ENCODE results near the gene IRF3.

The IRF3 gene

GRCh38 chr19:49655570-49656455 is 9.8 kb downstream of the IRF3 start:
- Mint-ChIP-seq H3K27ac (no peak overlapping the region), H3K4me3 (no peak overlapping the region), H3K27me3 (no peaks in the 10 kb centered on the region), H3K9me3 (no peaks in the 10 kb centered on the region), H3K36me3 (ENCODE audit: low read depth) (peaks cover 96% of the 10 kb centered on the region), H3K4me1 (ENCODE audit: low read depth) (peaks cover 6% of the 10 kb centered on the region)
- intact Hi-C loops (cut with micrococcal nuclease), result no loop called here

GRCh38 chr19:49654581-49654980 is 11.1 kb downstream of the IRF3 start:
- Mint-ChIP-seq H3K9me3 (no peaks in the 10 kb centered on the region), H3K27me3 (no peaks in the 10 kb centered on the region), H3K27ac (no peak overlapping the region), H3K36me3 (ENCODE audit: low read depth) (peaks cover 96% of the 10 kb centered on the region), H3K4me1 (ENCODE audit: low read depth) (peaks cover 5% of the 10 kb centered on the region), H3K4me3 (no peak overlapping the region)
- intact Hi-C loops (cut with micrococcal nuclease), result no loop called here

- intact Hi-C loops (cut with micrococcal nuclease), result no loop called here
- H3K9me3 Mint-ChIP-seq, result no peaks in the 10 kb centered on the region
- peaks cover 96% of the 10 kb centered on the region for H3K36me3 Mint-ChIP-seq (ENCODE audit: low read depth)
- H3K27ac Mint-ChIP-seq, result no peak overlapping the region
- H3K27me3 Mint-ChIP-seq, result no peaks in the 10 kb centered on the region
- H3K4me3 Mint-ChIP-seq, result no peak overlapping the region
- H3K4me1 Mint-ChIP-seq (ENCODE audit: low read depth), result no peaks in the 10 kb centered on the region
These were observed 12.2 kb downstream of the IRF3 start for GRCh38 chr19:49653466-49653806.

- H3K27me3 Mint-ChIP-seq, result no peaks in the 10 kb centered on the region
- no peak overlapping the region for H3K27ac Mint-ChIP-seq
- no peaks in the 10 kb centered on the region for H3K9me3 Mint-ChIP-seq
- no peak overlapping the region for H3K4me3 Mint-ChIP-seq
- intact Hi-C loops (cut with micrococcal nuclease), result no loop called here
- peaks cover 96% of the 10 kb centered on the region for H3K36me3 Mint-ChIP-seq (ENCODE audit: low read depth)
- no peaks in the 10 kb centered on the region for H3K4me1 Mint-ChIP-seq (ENCODE audit: low read depth)
These were observed 12.8 kb downstream of the IRF3 start for GRCh38 chr19:49652551-49653465.

GRCh38 chr19:49651820-49652550 is 13.7 kb downstream of the IRF3 start:
- Mint-ChIP-seq H3K27me3 (no peaks in the 10 kb centered on the region), H3K36me3 (ENCODE audit: low read depth) (peaks cover 96% of the 10 kb centered on the region), H3K9me3 (no peaks in the 10 kb centered on the region), H3K4me3 (no peak overlapping the region), H3K27ac (no peak overlapping the region), H3K4me1 (ENCODE audit: low read depth) (no peaks in the 10 kb centered on the region)
- intact Hi-C loops (cut with micrococcal nuclease), result no loop called here

- Mint-ChIP-seq H3K9me3 (no peaks in the 10 kb centered on the region), H3K36me3 (ENCODE audit: low read depth) (peaks cover 96% of the 10 kb centered on the region), H3K4me3 (no peak overlapping the region), H3K27ac (no peak overlapping the region), H3K27me3 (no peaks in the 10 kb centered on the region), H3K4me1 (ENCODE audit: low read depth) (peaks cover under 1% of the 10 kb centered on the region)
- intact Hi-C loops (cut with micrococcal nuclease), result no loop called here
These were observed 14.4 kb downstream of the IRF3 start for GRCh38 chr19:49651029-49651819.

GRCh38 chr19:49646586-49646985 is 19.1 kb downstream of the IRF3 start:
- H3K27ac Mint-ChIP-seq, result no peak overlapping the region
- intact Hi-C loops (cut with micrococcal nuclease), result no loop called here
- H3K4me1 Mint-ChIP-seq (ENCODE audit: low read depth), result peaks cover 33% of the 10 kb centered on the region
- H3K4me3 Mint-ChIP-seq, result no peak overlapping the region
- no peaks in the 10 kb centered on the region for H3K27me3 Mint-ChIP-seq
- H3K9me3 Mint-ChIP-seq, result no peaks in the 10 kb centered on the region
- H3K36me3 Mint-ChIP-seq (ENCODE audit: low read depth), result peaks cover 81% of the 10 kb centered on the region

GRCh38 chr19:49645995-49646394 is 19.7 kb downstream of the IRF3 start:
- intact Hi-C loops (cut with micrococcal nuclease), result no loop called here
- Mint-ChIP-seq H3K9me3 (no peaks in the 10 kb centered on the region), H3K4me3 (no peak overlapping the region), H3K27ac (no peak overlapping the region), H3K4me1 (ENCODE audit: low read depth) (peaks cover 35% of the 10 kb centered on the region), H3K27me3 (no peaks in the 10 kb centered on the region), H3K36me3 (ENCODE audit: low read depth) (peaks cover 77% of the 10 kb centered on the region)

- Mint-ChIP-seq H3K9me3 (no peaks in the 10 kb centered on the region), H3K4me1 (ENCODE audit: low read depth) (peaks cover 39% of the 10 kb centered on the region), H3K4me3 (no peak overlapping the region), H3K36me3 (ENCODE audit: low read depth) (peaks cover 77% of the 10 kb centered on the region), H3K27me3 (no peaks in the 10 kb centered on the region), H3K27ac (no peak overlapping the region)
- intact Hi-C loops (cut with micrococcal nuclease), result no loop called here
These were observed 20.1 kb downstream of the IRF3 start for GRCh38 chr19:49645592-49645991.

- Mint-ChIP-seq H3K4me3 (no peak overlapping the region), H3K9me3 (no peaks in the 10 kb centered on the region), H3K36me3 (ENCODE audit: low read depth) (peaks cover 67% of the 10 kb centered on the region), H3K27ac (no peak overlapping the region), H3K4me1 (ENCODE audit: low read depth) (peaks cover 52% of the 10 kb centered on the region), H3K27me3 (no peaks in the 10 kb centered on the region)
- intact Hi-C loops (cut with micrococcal nuclease), result loop anchor here (5.0 kb wide), 1 partner anchor 191 kb away; the partner anchor contains the start of genes ALDH16A1 and PIH1D1
These were observed 22.2 kb downstream of the IRF3 start for GRCh38 chr19:49643466-49643865.

- no peaks in the 10 kb centered on the region for H3K9me3 Mint-ChIP-seq
- peaks cover 58% of the 10 kb centered on the region for H3K36me3 Mint-ChIP-seq (ENCODE audit: low read depth)
- H3K27ac Mint-ChIP-seq, result peak overlapping the region; percentile 100
- intact Hi-C loops (cut with micrococcal nuclease), result loop anchor here (1.0 to 5.0 kb wide), 2 partner anchors 52 to 190 kb away; partner anchors contain the start of genes ALDH16A1 and PIH1D1
- peaks cover 61% of the 10 kb centered on the region for H3K4me1 Mint-ChIP-seq (ENCODE audit: low read depth)
- H3K4me3 Mint-ChIP-seq, result peak overlapping the region; percentile 99
- H3K27me3 Mint-ChIP-seq, result no peaks in the 10 kb centered on the region
These were observed 23.1 kb downstream of the IRF3 start for GRCh38 chr19:49642492-49643035.

GRCh38 chr19:49641688-49642491 is 23.8 kb downstream of the IRF3 start, which contains the start of gene SCAF1:
TSS of gene SCAF1 (plus strand) at chr19:49642209. CDS start at chr19:49645027, 2,818 bp downstream.
- Mint-ChIP-seq H3K4me1 (ENCODE audit: low read depth) (peaks cover 64% of the 10 kb centered on the region), H3K27me3 (no peaks in the 10 kb centered on the region), H3K9me3 (no peaks in the 10 kb centered on the region), H3K27ac (peak within 1 kb of the TSS; percentile 100), H3K36me3 (ENCODE audit: low read depth) (peaks cover 53% of the 10 kb centered on the region), H3K4me3 (peak within 1 kb of the TSS; percentile 99)
- intact Hi-C loops (cut with micrococcal nuclease), result loop anchor here (1.0 to 5.0 kb wide), 5 partner anchors 23 to 190 kb away; partner anchors contain the start of genes ALDH16A1, BCL2L12, FUZ and IRF3

Measured in dendritic cell treated with granulocyte-macrophage colony-stimulating factor and Interleukin-4, amounts not matched to agents 40 ng/mL and 50 ng/mL, for 4 days (primary cell).